HG03439 (cell line): ENCODE results near the gene ADRA2B.

Experiments used
- ATAC-seq: cut with Tn5 transposase; IDR thresholded peaks from one replicate; pipeline ENCODE4 v1.9.1; 2021; ENCODE audit warnings: mild to moderate bottlenecking, moderate library complexity; ENCODE audit not compliant: unreplicated experiment

ADRA2B gene

GRCh38 chr2:96119389-96119751, 3.0 kb upstream of the ADRA2B start:
- ATAC-seq = no peak

GRCh38 chr2:96118698-96119388, 2.5 kb upstream of the ADRA2B start:
- no peak for ATAC-seq

- ATAC-seq = no peak
These were observed 1.6 kb upstream of the ADRA2B start for GRCh38 chr2:96117701-96118588.

- no peak for ATAC-seq
These were observed 635 bp upstream of the ADRA2B start for GRCh38 chr2:96116879-96117533.

- ATAC-seq = no peak
These were observed 544 bp downstream of the ADRA2B start for GRCh38 chr2:96115631-96116423.

- ATAC-seq = no peak
These were observed 1.3 kb downstream of the ADRA2B start for GRCh38 chr2:96114903-96115581.

- ATAC-seq = no peak
These were observed 1.8 kb downstream of the ADRA2B start for GRCh38 chr2:96114546-96114902.

- no peak for ATAC-seq
These were observed 2.4 kb downstream of the ADRA2B start for GRCh38 chr2:96113951-96114350.

- ATAC-seq = no peak
These were observed 3.0 kb downstream of the ADRA2B start for GRCh38 chr2:96113367-96113677.

GRCh38 chr2:96112501-96113366, 3.6 kb downstream of the ADRA2B start:
- no peak for ATAC-seq

GRCh38 chr2:96111823-96112500, 4.4 kb downstream of the ADRA2B start:
- no peak for ATAC-seq

- ATAC-seq = no peak
These were observed 5.1 kb downstream of the ADRA2B start for GRCh38 chr2:96111257-96111640.

GRCh38 chr2:96110621-96111256, 5.6 kb downstream of the ADRA2B start:
- ATAC-seq = no peak

- no peak for ATAC-seq
These were observed 6.3 kb downstream of the ADRA2B start for GRCh38 chr2:96109931-96110511.

GRCh38 chr2:96109361-96109680, 7.0 kb downstream of the ADRA2B start:
- no peak for ATAC-seq

GRCh38 chr2:96108541-96109360, 7.6 kb downstream of the ADRA2B start:
- no peak for ATAC-seq

- ATAC-seq = no peak
These were observed 8.2 kb downstream of the ADRA2B start for GRCh38 chr2:96108151-96108540.

- ATAC-seq = no peak
These were observed 8.7 kb downstream of the ADRA2B start for GRCh38 chr2:96107708-96108065.
